Progenitor cell of endocrine pancreas (in vitro differentiated cells): Measurements from ENCODE around the gene NID1. TPM values are rescaled to one million over a fixed set of nuclear protein-coding genes. Genes with fewer than 3 reads are reported as not detected.

Source experiments
- DNase-seq: peaks from one replicate; pipeline ENCODE4 v3.0.0; 2021; ENCODE audit warnings: low spot score; ENCODE audit not compliant: unreplicated experiment
- H3K27ac Mint-ChIP-seq: 2 replicates; pipeline ENCODE4 v1.8.0; 2021; ENCODE audit warnings: mild to moderate bottlenecking, moderate library complexity, mixed read lengths
- H3K27me3 Mint-ChIP-seq: 2 replicates; pipeline ENCODE4 v1.8.0; 2021; ENCODE audit warnings: mixed read lengths
- H3K36me3 Mint-ChIP-seq: 2 replicates; pipeline ENCODE4 v1.8.0; 2022; ENCODE audit warnings: mixed read lengths; ENCODE audit not compliant: insufficient read depth
- H3K4me1 Mint-ChIP-seq: 2 replicates; pipeline ENCODE4 v1.8.0; 2021; ENCODE audit warnings: low read depth, mixed read lengths
- H3K4me3 Mint-ChIP-seq: 2 replicates; pipeline ENCODE4 v1.8.0; 2021; ENCODE audit warnings: low read depth, mild to moderate bottlenecking, moderate library complexity, mixed read lengths
- H3K9me3 Mint-ChIP-seq: 2 replicates; pipeline ENCODE4 v1.8.0; 2021; ENCODE audit warnings: low read depth, mixed read lengths
- CTCF ChIP-seq: fragments of 200-600 bp; sonication (generic); IDR thresholded peaks from one replicate; pipeline ENCODE4 v1.5.0; 2021; ENCODE audit warnings: antibody characterized with exemption, mild to moderate bottlenecking; ENCODE audit not compliant: unreplicated experiment
- total RNA-seq: library from RNA; stranded (reverse); gene quantifications from 2 replicates; pipeline ENCODE4 v1.2.1, GENCODE V29; 2021

NID1 gene
- total RNA-seq, 1 donor from 2014 or later: 21.0 TPM

GRCh38 chr1:235989105-235989504, 75.8 kb downstream of the NID1 start:
- Mint-ChIP-seq H3K27me3 (no peaks in the 10 kb centered on the region), H3K4me1 (no peaks in the 10 kb centered on the region), H3K27ac (no peak overlapping the region), H3K4me3 (no peak overlapping the region), H3K36me3 (peaks cover 32% of the 10 kb centered on the region), H3K9me3 (peaks cover 27% of the 10 kb centered on the region)
- TF ChIP-seq CTCF: no peak
- no peak for DNase-seq

GRCh38 chr1:235986869-235987268, 78.0 kb downstream of the NID1 start:
- peaks cover 27% of the 10 kb centered on the region for H3K9me3 Mint-ChIP-seq
- H3K36me3 Mint-ChIP-seq: peaks cover 32% of the 10 kb centered on the region
- no peak overlapping the region for H3K27ac Mint-ChIP-seq
- no peak overlapping the region for H3K4me3 Mint-ChIP-seq
- H3K27me3 Mint-ChIP-seq: no peaks in the 10 kb centered on the region
- no peak for DNase-seq
- H3K4me1 Mint-ChIP-seq: no peaks in the 10 kb centered on the region
- TF ChIP-seq CTCF: no peak

GRCh38 chr1:235984041-235984825, 80.7 kb downstream of the NID1 start:
- DNase-seq: no peak
- Mint-ChIP-seq H3K4me3 (no peak overlapping the region), H3K36me3 (peaks cover 24% of the 10 kb centered on the region), H3K27me3 (no peaks in the 10 kb centered on the region), H3K9me3 (peaks cover 14% of the 10 kb centered on the region), H3K4me1 (peaks cover 4% of the 10 kb centered on the region), H3K27ac (no peak overlapping the region)
- no peak for TF ChIP-seq CTCF

GRCh38 chr1:235980976-235981375, 83.9 kb downstream of the NID1 start:
- TF ChIP-seq CTCF: no peak
- no peak overlapping the region for H3K4me3 Mint-ChIP-seq
- H3K36me3 Mint-ChIP-seq: peaks cover 19% of the 10 kb centered on the region
- H3K4me1 Mint-ChIP-seq: peaks cover 4% of the 10 kb centered on the region
- no peaks in the 10 kb centered on the region for H3K27me3 Mint-ChIP-seq
- DNase-seq: no peak
- H3K9me3 Mint-ChIP-seq: no peaks in the 10 kb centered on the region
- H3K27ac Mint-ChIP-seq: no peak overlapping the region

- no peak overlapping the region for H3K4me3 Mint-ChIP-seq
- no peaks in the 10 kb centered on the region for H3K9me3 Mint-ChIP-seq
- no peaks in the 10 kb centered on the region for H3K27me3 Mint-ChIP-seq
- peaks cover 4% of the 10 kb centered on the region for H3K4me1 Mint-ChIP-seq
- no peak overlapping the region for H3K27ac Mint-ChIP-seq
- no peak for DNase-seq
- TF ChIP-seq CTCF: no peak
- H3K36me3 Mint-ChIP-seq: peaks cover 17% of the 10 kb centered on the region
These were observed 85.1 kb downstream of the NID1 start for GRCh38 chr1:235979716-235980333.
